Gastrocnemius medialis (tissue), 4 donors: ENCODE data around the gene RASGEF1C. TPM values are rescaled to one million over a fixed set of nuclear protein-coding genes. Genes with fewer than 3 reads are reported as not detected.

ENCODE experiments used
- ATAC-seq, 2 donors: fragments of 150-250 bp; one replicate each; pipeline ENCODE4 v1.9.1; 2016
- DNase-seq, 2 donors: peaks; one replicate each; pipeline ENCODE4 v3.0.0-alpha.2; 2019
- H3K27ac ChIP-seq, 4 donors: fragments of 200-600 bp; sonication (generic); 1 replicate in 1 of 4; 2 replicates in 3 of 4; pipeline ENCODE4 v1.5.1; 2016 to 2018; ENCODE audit warnings: mild to moderate bottlenecking in 2 of 4, moderate library complexity in 1 of 4
- H3K27me3 ChIP-seq, 3 donors: fragments of 200-600 bp; sonication (generic) in 2 of 3; 1 replicate in 1 of 3; 2 replicates in 2 of 3; pipeline versions ENCODE4 v1.5.1 to v1.6.0; 2016 to 2019; ENCODE audit warnings: mild to moderate bottlenecking in 1 of 3, moderate library complexity in 1 of 3
- H3K36me3 ChIP-seq, 2 donors: fragments of 200-600 bp; sonication (generic) in 1 of 2; one replicate each; pipeline ENCODE4 v1.5.1; 2017 to 2018
- H3K4me1 ChIP-seq, 2 donors: fragments of 200-600 bp; sonication (generic) in 1 of 2; one replicate each; pipeline ENCODE4 v1.5.1; 2016 to 2017; ENCODE audit warnings: mild to moderate bottlenecking in 2 of 2
- H3K4me3 ChIP-seq, 4 donors: fragments of 200-600 bp; sonication (generic) in 3 of 4; 1 replicate in 1 of 4; 2 replicates in 3 of 4; pipeline ENCODE4 v1.5.1; 2016 to 2019; ENCODE audit warnings: mild to moderate bottlenecking in 2 of 4
- H3K9me3 ChIP-seq, 3 donors: fragments of 200-600 bp; sonication (generic) in 2 of 3; 1 replicate in 1 of 3; 2 replicates in 2 of 3; pipeline ENCODE4 v1.5.1; 2016 to 2019
- CTCF ChIP-seq, 5 experiments: fragments of 450-650 bp in 3 of 5; fragments of 200-600 bp in 2 of 5; sonication (generic) in 2 of 5; IDR thresholded peaks in 4 of 5; conservative IDR thresholded peaks in 1 of 5; 1 replicate in 4 of 5; 2 replicates in 1 of 5; pipeline ENCODE4 v1.5.1; 2016 to 2019; ENCODE audit warnings: antibody characterized with exemption in 5 of 5, mild to moderate bottlenecking in 3 of 5, moderate library complexity in 3 of 5
- POLR2A ChIP-seq, 2 donors: fragments of 450-650 bp; IDR thresholded peaks; one replicate each; pipeline ENCODE4 v1.6.1; 2017; ENCODE audit warnings: antibody characterized with exemption in 2 of 2, mild to moderate bottlenecking in 2 of 2, moderate library complexity in 2 of 2
- in situ Hi-C, 4 donors: fragments of 200-750 bp; cut with MboI; loops; one replicate each; pipeline versions ENCODE4 v1.15.0 to v1.8.0; 2017; ENCODE audit warnings: low sequenced_read_pairs in 4 of 4
- intact Hi-C: fragments of 100-400 bp; cut with DNase I; formaldehyde crosslinking; loops from one replicate; pipeline ENCODE4 v1.15.1; 2023; ENCODE audit warnings: low total_unique reads
- total RNA-seq, 4 donors: library from RNA; depleted of rRNA; stranded (reverse); fragments of >200 nt; gene quantifications; one replicate each; pipeline versions ENCODE4 v1.1.0 to v1.2.3, GENCODE V29; 2016

The RASGEF1C gene
- total RNA-seq, 4 donors from 2014 or later = not detected

DNA sequence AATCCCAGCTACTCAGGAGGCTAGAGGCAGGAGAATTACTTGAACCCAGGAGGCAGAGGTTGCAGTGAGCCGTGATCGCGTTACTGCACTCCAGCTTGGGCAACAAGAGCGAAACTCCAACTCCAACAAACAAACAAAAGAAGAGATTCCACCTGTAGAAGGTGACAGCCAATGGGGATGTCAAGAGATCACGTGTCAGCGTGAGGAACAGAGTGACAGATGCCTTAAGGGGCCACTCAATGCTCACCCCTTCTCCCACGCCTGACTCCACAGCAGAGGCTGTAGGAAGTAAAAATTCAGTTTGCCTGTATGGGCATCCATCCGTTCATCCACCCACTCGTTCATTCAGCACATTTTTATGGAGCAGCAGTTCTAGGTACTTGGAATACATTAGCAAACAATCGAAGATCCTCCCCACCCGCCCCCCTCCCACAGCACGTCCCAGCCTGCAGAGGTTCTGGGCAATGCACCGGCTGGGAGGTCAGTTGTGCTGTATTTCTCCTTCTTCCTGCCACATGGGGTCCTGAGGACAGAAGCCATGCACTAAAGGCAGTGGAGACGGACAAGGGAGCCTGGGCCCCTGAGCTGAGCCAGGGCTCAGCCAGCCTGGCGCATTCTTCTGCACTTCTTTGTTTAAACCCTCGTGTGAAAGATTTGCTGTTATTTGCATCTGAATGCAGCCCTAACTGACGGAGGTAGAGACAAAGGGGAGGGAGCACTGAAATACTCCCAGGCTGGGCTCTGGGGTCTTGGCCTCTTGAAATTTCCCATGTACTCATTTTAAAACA, 126.2 kb downstream of the RASGEF1C start:
- H3K27me3 ChIP-seq = peaks cover 0 to 3% (median 0%) of the 10 kb centered on the region in 3 donors
- no peaks in the 10 kb centered on the region for H3K9me3 ChIP-seq
- H3K4me1 ChIP-seq = no peaks in the 10 kb centered on the region
- DNase-seq (no peak), ATAC-seq (no peak)
- no peak overlapping the region for H3K4me3 ChIP-seq
- in situ Hi-C loops (loop anchor here in 1 of 4 donors (25.0 kb wide), 2 partner anchors 171 to 321 kb away; partner anchors contain the start of gene TBC1D9B), intact Hi-C loops (no loop called here)
- no peak overlapping the region for H3K27ac ChIP-seq
- TF ChIP-seq POLR2A (IDR thresholded peaks at IDR 0.05) (no peak), CTCF (IDR thresholded peaks at IDR 0.05 in 4 of 5, conservative IDR thresholded peaks at IDR 0.05 in 1 of 5) (no peak)
- no peaks in the 10 kb centered on the region for H3K36me3 ChIP-seq

DNA sequence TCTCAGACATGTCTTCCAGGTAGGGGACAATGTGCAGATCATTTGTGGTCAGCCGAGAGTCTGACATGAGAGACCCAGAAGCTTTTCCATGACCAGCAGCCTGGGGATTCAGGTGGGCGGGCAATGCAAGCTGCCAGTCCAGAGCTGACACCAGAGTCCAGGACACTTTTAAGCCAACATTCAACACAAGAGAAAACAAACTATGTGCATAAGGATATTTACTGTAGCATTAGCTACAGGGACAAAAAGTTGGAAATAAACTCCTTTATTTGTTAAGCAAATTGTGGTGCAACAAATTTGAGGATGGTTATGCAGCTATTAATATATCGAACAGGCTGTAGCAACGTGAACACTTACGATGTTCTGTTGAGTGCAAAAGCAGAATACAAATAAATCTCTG, 127.5 kb downstream of the RASGEF1C start:
- Histone ChIP-seq H3K36me3 (no peaks in the 10 kb centered on the region), H3K4me3 (no peak overlapping the region), H3K27ac (no peak overlapping the region), H3K4me1 (no peaks in the 10 kb centered on the region), H3K27me3 (peaks cover 0 to 3% (median 0%) of the 10 kb centered on the region in 3 donors), H3K9me3 (no peaks in the 10 kb centered on the region)
- DNase-seq = no peak
- TF ChIP-seq CTCF (IDR thresholded peaks at IDR 0.05 in 4 of 5, conservative IDR thresholded peaks at IDR 0.05 in 1 of 5) (no peak), POLR2A (IDR thresholded peaks at IDR 0.05) (no peak)
- intact Hi-C loops (no loop called here), in situ Hi-C loops (loop anchor here in 1 of 4 donors (25.0 kb wide), 2 partner anchors 169 to 319 kb away; partner anchors contain the start of gene TBC1D9B)
- no peak for ATAC-seq

- Histone ChIP-seq H3K4me3 (no peak overlapping the region), H3K36me3 (no peaks in the 10 kb centered on the region), H3K27ac (no peak overlapping the region), H3K9me3 (no peaks in the 10 kb centered on the region), H3K4me1 (no peaks in the 10 kb centered on the region), H3K27me3 (peaks cover 0 to 3% (median 0%) of the 10 kb centered on the region in 3 donors)
- in situ Hi-C loops = loop anchor here in 1 of 4 donors (25.0 kb wide), 2 partner anchors 168 to 318 kb away; partner anchors contain the start of gene TBC1D9B
- ATAC-seq (no peak), DNase-seq (no peak)
- intact Hi-C loops = no loop called here
- TF ChIP-seq CTCF (IDR thresholded peaks at IDR 0.05 in 4 of 5, conservative IDR thresholded peaks at IDR 0.05 in 1 of 5) (no peak), POLR2A (IDR thresholded peaks at IDR 0.05) (no peak)
Measured at GRCh38 chr5:180080486-180081280, 128.3 kb downstream of the RASGEF1C start.

GRCh38 chr5:180079702-180080466, 129.1 kb downstream of the RASGEF1C start:
- Histone ChIP-seq H3K27me3 (peaks cover 0 to 3% (median 0%) of the 10 kb centered on the region in 3 donors), H3K36me3 (no peaks in the 10 kb centered on the region), H3K27ac (no peak overlapping the region), H3K9me3 (no peaks in the 10 kb centered on the region), H3K4me3 (no peak overlapping the region), H3K4me1 (no peaks in the 10 kb centered on the region)
- intact Hi-C loops (loop anchor here (10.0 kb wide), 1 partner anchor 1455 kb away; the partner anchor contains the start of gene CLK4), in situ Hi-C loops (loop anchor here in 1 of 4 donors (25.0 kb wide), 2 partner anchors 168 to 318 kb away; partner anchors contain the start of gene TBC1D9B)
- DNase-seq (no peak), ATAC-seq (no peak)
- no peak for TF ChIP-seq POLR2A (IDR thresholded peaks at IDR 0.05)
- TF ChIP-seq CTCF (IDR thresholded peaks at IDR 0.05 in 4 of 5, conservative IDR thresholded peaks at IDR 0.05 in 1 of 5) = no peak
